ENCODE data around the gene HCRTR1.
A peak's percentile ranks its signal among the peaks of the same experiment; 100 is the strongest.

The HCRTR1 gene

DNA sequence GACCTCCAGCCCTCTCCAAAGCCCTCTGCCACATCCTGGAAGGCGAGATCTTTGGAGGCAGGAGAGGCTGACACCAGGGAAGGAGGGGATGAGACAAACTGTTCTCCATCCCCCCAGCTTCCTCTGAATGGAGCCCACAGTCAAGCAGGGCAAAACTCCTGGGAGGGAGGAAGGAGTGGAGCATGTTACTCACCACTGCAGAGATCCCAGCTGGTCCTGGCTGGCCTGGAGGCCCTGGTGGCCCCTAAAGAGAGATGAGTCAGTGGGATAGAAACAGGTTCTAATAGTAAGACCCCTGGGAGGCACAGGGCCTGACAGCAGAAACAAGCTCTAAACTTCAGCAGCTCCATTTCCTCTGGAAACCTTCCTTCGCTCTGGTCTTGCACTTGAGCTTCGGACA, 41.2 kb downstream of the HCRTR1 start:
- peak overlapping the region in 10 of 11 experiments; percentile 50 to 80 (median 70); a peak in 17 of 22 replicates for H3K9ac ChIP-seq
- no peaks in the 10 kb centered on the region for H4K20me1 ChIP-seq

DNA sequence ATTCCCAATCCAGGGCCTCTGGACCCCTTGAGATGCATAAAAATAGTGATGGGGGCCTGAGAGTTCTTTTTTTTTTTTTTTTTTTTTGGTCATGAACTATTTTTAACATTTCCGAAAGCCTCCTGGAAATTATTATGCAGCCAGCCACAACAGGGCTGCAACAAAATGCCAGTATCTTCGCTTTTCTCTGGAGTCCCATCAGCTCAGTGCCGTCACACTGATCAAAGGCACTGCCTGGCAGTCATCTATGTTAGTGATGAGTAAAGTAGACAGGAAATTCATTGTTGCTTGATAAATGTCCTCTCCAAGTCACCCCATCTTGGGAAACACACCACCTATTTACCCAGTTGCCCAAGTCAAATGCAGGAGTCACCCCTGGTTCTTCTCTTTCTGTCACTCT, 42.4 kb downstream of the HCRTR1 start:
- Histone ChIP-seq H3K4me2 (peak overlapping the region; percentile 83 to 99 (median 94)), H3K4me3 (peak overlapping the region in 2 of 10 experiments; percentile 5 to 20; a peak in 2 of 20 replicates), H3K9ac (peak overlapping the region in 6 of 11 experiments; percentile 69 to 80 (median 76); a peak in 9 of 22 replicates), H3K4me1 (peaks cover 63 to 99% (median 91%) of the 10 kb centered on the region in 10 experiments), H3K9me3 (replicated peaks in 1 of 11) (no peaks in the 10 kb centered on the region), H3K27ac (peak overlapping the region in 8 of 11 experiments; percentile 20 to 91 (median 84); a peak in 17 of 22 replicates), H4K20me1 (no peaks in the 10 kb centered on the region), H3K27me3 (peaks cover 0 to 22% (median 0%) of the 10 kb centered on the region in 11 experiments; a peak in 3 of 22 replicates), H3K36me3 (no peaks in the 10 kb centered on the region)
- peak in 1 of 11 experiments; percentile 72; a peak in 1 of 22 replicates for TF ChIP-seq Cebpa-rat (IDR thresholded peaks at IDR 0.05)

More for the DNA sequence above, 41.2 kb downstream of the HCRTR1 start:
- peak overlapping the region; percentile 83 to 99 (median 94) for H3K4me2 ChIP-seq
- TF ChIP-seq Cebpa-rat (IDR thresholded peaks at IDR 0.05) = no peak
- peaks cover 59 to 99% (median 80%) of the 10 kb centered on the region in 10 experiments for H3K4me1 ChIP-seq
- H3K36me3 ChIP-seq = no peaks in the 10 kb centered on the region
- peak overlapping the region in 9 of 11 experiments; percentile 50 to 91 (median 82); a peak in 18 of 22 replicates for H3K27ac ChIP-seq
- H3K27me3 ChIP-seq = peaks cover 0 to 14% (median 0%) of the 10 kb centered on the region in 11 experiments; a peak in 3 of 22 replicates
- H3K4me3 ChIP-seq = peak overlapping the region in 6 of 10 experiments; percentile 13 to 43 (median 24); a peak in 6 of 20 replicates
- H3K9me3 ChIP-seq (replicated peaks in 1 of 11) = no peaks in the 10 kb centered on the region

DNA sequence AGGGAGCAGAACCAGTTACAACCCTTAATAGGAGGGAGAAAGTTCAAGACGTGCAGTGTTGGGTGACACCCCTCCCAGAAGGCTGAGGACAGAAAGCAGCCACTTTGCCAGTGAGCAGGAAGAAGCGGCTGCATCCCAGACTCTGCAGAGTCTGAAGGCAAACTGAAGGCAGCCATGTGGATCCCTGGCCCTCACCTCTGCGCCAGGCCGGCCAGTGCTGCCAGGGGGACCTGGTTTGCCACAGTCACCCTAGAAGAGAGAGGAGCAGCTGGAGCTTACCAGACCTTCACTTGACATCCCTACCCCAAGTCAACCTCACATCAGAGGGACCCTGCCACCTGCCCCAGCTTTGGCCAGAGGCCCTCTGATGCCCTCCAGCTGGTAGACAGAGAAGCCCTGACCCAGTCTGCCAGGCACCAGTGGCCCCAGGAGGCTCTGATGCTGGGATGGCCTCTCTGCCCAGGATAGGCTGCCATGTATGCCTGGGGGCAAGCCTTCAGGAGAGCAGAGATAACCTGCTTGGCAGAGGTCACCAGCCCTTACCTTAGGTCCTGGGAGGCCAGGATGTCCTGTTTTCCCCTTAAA, 43.5 kb downstream of the HCRTR1 start:
- Histone ChIP-seq H3K27me3 (peaks cover 0 to 22% (median 0%) of the 10 kb centered on the region in 11 experiments; a peak in 3 of 22 replicates), H3K36me3 (no peaks in the 10 kb centered on the region), H4K20me1 (no peaks in the 10 kb centered on the region), H3K9me3 (replicated peaks in 1 of 11) (no peaks in the 10 kb centered on the region), H3K4me3 (0 out of 20 replicates have a peak overlapping the region, but pooled peaks of 1 of the 10 experiments have one; percentile 20), H3K9ac (peak overlapping the region in 5 of 11 experiments; percentile 20 to 80 (median 74); a peak in 7 of 22 replicates), H3K27ac (peak overlapping the region in 8 of 11 experiments; percentile 20 to 91 (median 84); a peak in 14 of 22 replicates), H3K4me1 (peaks cover 62 to 99% (median 93%) of the 10 kb centered on the region in 10 experiments), H3K4me2 (peak overlapping the region; percentile 83 to 99 (median 94))
- no peak for TF ChIP-seq Cebpa-rat (IDR thresholded peaks at IDR 0.05)

- Histone ChIP-seq H3K27ac (peak overlapping the region in 6 of 11 experiments; percentile 81 to 91 (median 88); a peak in 9 of 22 replicates), H3K9ac (peak overlapping the region in 3 of 11 experiments; percentile 27 to 80 (median 79); a peak in 4 of 22 replicates), H3K4me2 (peak overlapping the region; percentile 5 to 99 (median 94); a peak in 19 of 22 replicates), H3K9me3 (replicated peaks in 1 of 11) (no peaks in the 10 kb centered on the region), H4K20me1 (no peaks in the 10 kb centered on the region), H3K27me3 (peaks cover 0 to 28% (median 0%) of the 10 kb centered on the region in 11 experiments; a peak in 3 of 22 replicates), H3K4me1 (peaks cover 57 to 99% (median 93%) of the 10 kb centered on the region in 10 experiments), H3K36me3 (no peaks in the 10 kb centered on the region), H3K4me3 (no peak overlapping the region)
- TF ChIP-seq Cebpa-rat (IDR thresholded peaks at IDR 0.05) = no peak
Observed at GRCh38 chr1:31661856-31662255, 44.4 kb downstream of the HCRTR1 start.

GRCh38 chr1:31662463-31662862, 45.0 kb downstream of the HCRTR1 start:
- no peak overlapping the region for H3K4me3 ChIP-seq
- peaks cover 51 to 99% (median 93%) of the 10 kb centered on the region in 10 experiments for H3K4me1 ChIP-seq
- H3K9me3 ChIP-seq (replicated peaks in 1 of 11) = no peaks in the 10 kb centered on the region
- peak overlapping the region in 5 of 11 experiments; percentile 71 to 98 (median 88); a peak in 8 of 22 replicates for H3K4me2 ChIP-seq
- peaks cover 0 to 32% (median 0%) of the 10 kb centered on the region in 11 experiments; a peak in 3 of 22 replicates for H3K27me3 ChIP-seq
- no peak overlapping the region for H3K9ac ChIP-seq
- TF ChIP-seq Cebpa-rat (IDR thresholded peaks at IDR 0.05) = no peak
- H3K27ac ChIP-seq = no peak overlapping the region
- no peaks in the 10 kb centered on the region for H4K20me1 ChIP-seq
- no peaks in the 10 kb centered on the region for H3K36me3 ChIP-seq

GRCh38 chr1:31663622-31664452, 46.3 kb downstream of the HCRTR1 start:
- H3K27ac ChIP-seq = peak overlapping the region in 2 of 11 experiments; percentile 6 to 17; a peak in 1 of 22 replicates
- H3K27me3 ChIP-seq = peaks cover 0 to 37% (median 0%) of the 10 kb centered on the region in 11 experiments; a peak in 8 of 22 replicates
- no peak for TF ChIP-seq Cebpa-rat (IDR thresholded peaks at IDR 0.05)
- H3K4me2 ChIP-seq = peak overlapping the region in 10 of 11 experiments; percentile 12 to 98 (median 74); a peak in 18 of 22 replicates
- peak overlapping the region in 2 of 11 experiments; percentile 28; a peak in 3 of 22 replicates for H3K9ac ChIP-seq
- no peaks in the 10 kb centered on the region for H4K20me1 ChIP-seq
- H3K36me3 ChIP-seq = no peaks in the 10 kb centered on the region
- H3K4me3 ChIP-seq = no peak overlapping the region
- peaks cover 37 to 96% (median 81%) of the 10 kb centered on the region in 10 experiments for H3K4me1 ChIP-seq
- H3K9me3 ChIP-seq (replicated peaks in 1 of 11) = no peaks in the 10 kb centered on the region

DNA sequence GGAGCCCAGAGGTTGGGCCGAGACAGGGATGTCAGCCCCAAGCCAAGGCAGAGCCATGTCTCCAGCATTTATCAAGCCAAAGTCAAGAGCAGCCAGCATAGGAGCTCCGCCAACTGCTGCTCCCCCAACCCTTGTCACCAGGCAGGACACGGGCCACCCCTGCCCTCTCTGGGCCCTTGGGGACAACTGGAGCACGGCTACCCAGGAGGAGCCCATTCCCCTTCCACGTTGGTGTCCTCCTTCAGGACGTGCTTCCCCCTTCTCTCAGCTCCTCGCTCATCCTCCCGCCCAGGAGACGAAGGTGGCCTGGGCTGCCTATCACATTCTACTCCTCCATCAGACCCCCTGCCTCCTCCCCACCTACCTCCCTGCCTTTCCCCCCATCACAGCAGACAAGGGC, 47.0 kb downstream of the HCRTR1 start:
- H3K36me3 ChIP-seq = no peaks in the 10 kb centered on the region
- TF ChIP-seq Cebpa-rat (IDR thresholded peaks at IDR 0.05) = no peak
- peaks cover 5 to 42% (median 6%) of the 10 kb centered on the region in 11 experiments; a peak in 21 of 22 replicates for H3K27me3 ChIP-seq
- peaks cover 33 to 94% (median 78%) of the 10 kb centered on the region in 10 experiments for H3K4me1 ChIP-seq
- H3K27ac ChIP-seq = peak overlapping the region in 1 of 11 experiments; percentile 17; a peak in 1 of 22 replicates
- no peak overlapping the region for H3K4me3 ChIP-seq
- H3K9me3 ChIP-seq (replicated peaks in 1 of 11) = no peaks in the 10 kb centered on the region
- no peaks in the 10 kb centered on the region for H4K20me1 ChIP-seq
- peak overlapping the region in 2 of 11 experiments; percentile 28; a peak in 3 of 22 replicates for H3K9ac ChIP-seq
- peak overlapping the region in 10 of 11 experiments; percentile 12 to 98 (median 74); a peak in 19 of 22 replicates for H3K4me2 ChIP-seq

GRCh38 chr1:31665234-31665878, 47.9 kb downstream of the HCRTR1 start:
- TF ChIP-seq Cebpa-rat (IDR thresholded peaks at IDR 0.05) = no peak
- peak overlapping the region in 3 of 11 experiments; percentile 13 to 26 (median 21); a peak in 3 of 22 replicates for H3K27ac ChIP-seq

More at GRCh38 chr1:31665234-31665878, 47.9 kb downstream of the HCRTR1 start:
- Histone ChIP-seq H3K4me3 (no peak overlapping the region), H3K4me1 (peaks cover 33 to 94% (median 78%) of the 10 kb centered on the region in 10 experiments), H3K36me3 (no peaks in the 10 kb centered on the region), H3K27me3 (peaks cover 13 to 50% (median 14%) of the 10 kb centered on the region in 11 experiments), H4K20me1 (no peaks in the 10 kb centered on the region), H3K9ac (peak overlapping the region in 5 of 11 experiments; percentile 28 to 63 (median 39); a peak in 9 of 22 replicates), H3K4me2 (peak overlapping the region in 9 of 11 experiments; percentile 44 to 98 (median 76); a peak in 18 of 22 replicates), H3K9me3 (replicated peaks in 1 of 11) (no peaks in the 10 kb centered on the region)
